GM13977 (cell line): ENCODE results near the gene SBK2.

ENCODE experiments used
- DNase-seq: peaks from one replicate; pipeline ENCODE4 v3.0.0; 2012; ENCODE audit warnings: low spot score
- CTCF ChIP-seq: IDR thresholded peaks from 2 replicates; pipeline ENCODE4 v1.5.1; 2012; ENCODE audit warnings: mild to moderate bottlenecking, control low read depth; ENCODE audit not compliant: insufficient read depth; ENCODE audit errors: extremely low read depth, missing control alignments
- in situ Hi-C: fragments of 300-500 bp; cut with MboI; formaldehyde crosslinking; loops from one replicate; pipeline ENCODE4 v1.12.0; 2022; ENCODE audit warnings: low sequenced_read_pairs, low pct_unique_long_range_greater_than_20kb, mixed read lengths, inconsistent platforms; ENCODE audit not compliant: unreplicated experiment

SBK2 gene

GRCh38 chr19:55486043-55486970 lies 50.6 kb downstream of the SBK2 start:
- TF ChIP-seq CTCF: no peak
- in situ Hi-C loops: no loop called here
- DNase-seq: no peak

- TF ChIP-seq CTCF: no peak
- no peak for DNase-seq
- in situ Hi-C loops: no loop called here
These were observed 51.4 kb downstream of the SBK2 start for GRCh38 chr19:55485439-55486011.

DNA sequence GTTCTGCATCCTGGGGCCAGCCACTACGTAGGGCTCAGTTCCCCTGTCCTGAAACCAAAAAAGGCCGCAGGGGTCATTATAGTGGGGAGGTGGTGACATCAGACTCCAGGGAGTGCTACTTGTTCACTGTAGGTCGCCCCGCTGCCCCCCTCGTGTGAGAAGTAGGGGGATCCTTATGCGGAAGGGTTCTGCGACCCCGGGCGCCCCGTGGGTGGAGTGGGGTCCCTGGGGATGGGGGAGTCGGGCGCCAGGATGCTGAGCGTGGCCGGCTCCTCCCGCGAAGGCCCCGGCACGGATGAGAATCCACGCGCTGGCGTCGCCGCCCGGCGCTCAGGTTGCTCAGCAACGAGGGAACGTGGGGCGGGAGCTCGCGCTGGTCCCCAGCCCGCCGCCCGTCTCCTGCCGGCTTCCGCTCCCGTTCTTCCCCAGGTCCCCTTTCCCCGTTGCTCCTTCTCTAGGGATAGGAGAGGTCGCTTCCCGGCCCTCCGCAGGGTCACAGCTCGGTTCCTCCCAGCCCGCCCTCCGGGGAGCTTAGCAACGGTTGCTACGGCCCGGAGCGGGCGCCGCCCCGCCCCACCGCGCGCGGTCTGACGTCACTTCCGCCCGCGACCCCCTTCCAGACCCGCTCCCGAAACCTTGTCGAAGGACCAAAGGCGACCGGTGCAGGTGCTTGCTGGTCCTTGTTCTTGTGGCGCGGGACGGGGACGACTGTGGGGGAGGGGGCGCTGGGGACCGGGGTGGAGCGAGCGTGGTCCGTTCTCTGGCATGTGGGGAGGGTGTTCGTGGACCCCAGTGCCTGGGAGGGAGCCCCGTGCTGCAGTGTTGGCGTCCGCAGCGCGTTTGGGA lies 52.1 kb downstream of the SBK2 start, which contains the start of gene NAT14:
Gene NAT14 (plus strand): TSS at position 596 of the 846 bp plus-strand sequence. CDS start 521 bp downstream, outside the sequence.
- DNase-seq: peak; percentile 97
- TF ChIP-seq CTCF: no peak
- in situ Hi-C loops: no loop called here

GRCh38 chr19:55483706-55484592 lies 53.0 kb downstream of the SBK2 start:
- no peak for TF ChIP-seq CTCF
- DNase-seq: no peak
- in situ Hi-C loops: no loop called here

DNA sequence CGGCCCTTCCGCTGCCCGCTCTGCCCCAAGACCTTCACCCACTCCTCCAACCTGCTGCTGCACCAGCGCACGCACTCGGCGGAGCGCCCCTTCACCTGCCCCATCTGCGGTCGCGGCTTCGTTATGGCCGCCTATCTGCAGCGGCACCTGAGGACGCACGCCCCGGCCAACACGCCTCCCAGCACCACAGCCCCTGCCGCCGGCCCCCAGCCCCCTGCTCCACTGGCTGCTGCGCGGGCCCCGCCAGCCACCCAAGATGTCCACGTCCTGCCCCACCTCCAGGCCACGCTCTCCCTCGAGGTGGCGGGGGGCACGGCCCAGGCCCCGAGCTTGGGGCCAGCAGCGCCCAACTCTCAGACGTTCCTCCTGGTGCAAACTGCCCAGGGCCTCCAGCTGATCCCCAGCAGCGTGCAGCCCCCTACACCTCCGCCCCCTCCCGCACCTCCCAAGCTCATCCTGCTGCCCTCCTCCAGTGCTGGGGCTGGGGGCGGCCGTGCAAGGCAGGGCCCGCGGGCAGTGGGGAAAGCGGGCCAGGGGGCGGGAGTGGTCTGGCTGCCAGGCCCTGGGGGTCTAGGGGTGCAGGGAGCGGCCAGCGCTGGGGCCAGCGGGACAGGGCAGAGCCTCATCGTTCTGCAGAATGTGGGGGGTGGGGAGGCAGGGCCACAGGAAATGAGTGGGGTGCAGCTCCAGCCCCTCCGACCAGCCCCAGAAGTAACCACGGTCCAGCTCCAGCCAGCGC lies 53.8 kb downstream of the SBK2 start:
- in situ Hi-C loops: no loop called here
- no peak for TF ChIP-seq CTCF
- DNase-seq: no peak
